K562 (cell line): Measurements from ENCODE around the gene SPINK7. TPM values are rescaled to one million over a fixed set of nuclear protein-coding genes. Genes with fewer than 3 reads are reported as not detected.

Experiments used
- ATAC-seq: fragments of 200-7000 bp; cut with Tn5 transposase; 3 replicates; pipeline ENCODE4 v1.9.1; 2020; ENCODE audit warnings: moderate library complexity
- BruUV-seq: library from RNA; stranded (reverse); fragments of 400-500 nt; replicated peaks from 2 replicates; lab custom pipeline; 2021; lab: Mats Ljungman, UMichigan
- CTCF ChIA-PET: fragments of 300-600 bp; formaldehyde crosslinking; extraction: SDS; loops from one replicate; lab custom pipeline; 2021; ENCODE audit warnings: low intra/inter-chr PET ratio; lab: Yijun Ruan, JAX
- POLR2A ChIA-PET: fragments of 300-600, 350-650 bp; sonication (Branson Sonifier 250); formaldehyde crosslinking; extraction: SDS; loops from one replicate; lab custom pipeline; 2021; ENCODE audit warnings: antibody characterized with exemption, inconsistent platforms; lab: Yijun Ruan, JAX
- DNase-seq, 4 experiments: peaks; one replicate each; pipeline versions ENCODE4 v3.0.0 to v3.0.0-alpha.2; 2011 to 2018; ENCODE audit warnings: low spot score in 3 of 4, mixed read lengths in 3 of 4; ENCODE audit errors: extremely low read depth in 1 of 4
- FAIRE-seq: peaks from 2 replicates; lab custom pipeline; 2011; peaks lifted over from hg19 to GRCh38; lab: Jason Lieb, UNC
- H2AFZ ChIP-seq: 2 replicates; pipeline ENCODE4 v1.6.0; 2011; ENCODE audit warnings: low read depth, low read length, control low read depth, inconsistent platforms
- H3K27ac ChIP-seq: fragments of 200-600 bp; 3 replicates; pipeline ENCODE4 v1.8.0; 2011; ENCODE audit warnings: low read depth, mild to moderate bottlenecking, control low read depth, inconsistent platforms, low read length, moderate library complexity, mixed read lengths; ENCODE audit errors: extremely low read depth
- H3K27me3 ChIP-seq, 2 experiments: fragments of 300-600 bp in 1 of 2; 2 replicates in 1 of 2; 3 replicates in 1 of 2; pipeline versions ENCODE4 v1.6.0 to v1.8.0; 2011; ENCODE audit warnings: inconsistent platforms in 2 of 2, low read length in 2 of 2, mild to moderate bottlenecking in 1 of 2, mixed read lengths in 1 of 2, moderate library complexity in 1 of 2; ENCODE audit not compliant: control insufficient read depth in 2 of 2, insufficient read depth in 2 of 2
- H3K36me3 ChIP-seq: fragments of 300-600 bp; 3 replicates; pipeline ENCODE4 v1.8.0; 2011; ENCODE audit warnings: mild to moderate bottlenecking, low read length, inconsistent platforms; ENCODE audit not compliant: control insufficient read depth, insufficient read depth
- H3K4me1 ChIP-seq, 2 experiments: fragments of 200-600 bp in 1 of 2; replicated peaks in 1 of 2; 2 replicates in 1 of 2; 3 replicates in 1 of 2; pipeline versions ENCODE4 v1.5.1 to v1.8.0; 2011; ENCODE audit warnings: inconsistent platforms in 2 of 2, low read length in 2 of 2, mild to moderate bottlenecking in 1 of 2, mixed read lengths in 1 of 2, moderate library complexity in 1 of 2; ENCODE audit not compliant: control insufficient read depth in 2 of 2, insufficient read depth in 2 of 2
- H3K4me2 ChIP-seq: 2 replicates; pipeline ENCODE4 v1.6.1; 2011; ENCODE audit warnings: low read length, control low read depth, inconsistent platforms, mixed read lengths; ENCODE audit not compliant: insufficient read depth
- H3K4me3 ChIP-seq: fragments of 200-600 bp; sonication (generic), shearing (Covaris generic); 2 replicates; pipeline ENCODE4 v1.5.1; 2016; ENCODE audit warnings: control low read depth, inconsistent platforms
- H3K79me2 ChIP-seq: fragments of 200-600 bp; 3 replicates; pipeline ENCODE4 v1.8.0; 2011; ENCODE audit warnings: low read length, inconsistent platforms; ENCODE audit not compliant: control insufficient read depth, insufficient read depth
- H3K9ac ChIP-seq, 2 experiments: 2 replicates each; pipeline versions ENCODE4 v1.6.0 to v1.6.1; 2011; ENCODE audit warnings: low read depth in 2 of 2, low read length in 2 of 2, control low read depth in 1 of 2, inconsistent platforms in 1 of 2, mild to moderate bottlenecking in 1 of 2, mixed read lengths in 1 of 2; ENCODE audit not compliant: insufficient read depth in 1 of 2
- H3K9me1 ChIP-seq: one replicate; pipeline ENCODE4 v1.6.0; 2011; ENCODE audit warnings: inconsistent platforms, mild to moderate bottlenecking, low read length, moderate library complexity; ENCODE audit not compliant: control insufficient read depth, insufficient read depth
- H3K9me3 ChIP-seq: replicated peaks from 2 replicates; pipeline ENCODE4 v1.5.1; 2011; ENCODE audit warnings: low read depth, low read length, inconsistent platforms; ENCODE audit not compliant: control insufficient read depth, insufficient read depth
- H4K20me1 ChIP-seq: replicated peaks from 2 replicates; pipeline ENCODE4 v1.6.1; 2011; ENCODE audit warnings: low read length, inconsistent platforms, mixed read lengths; ENCODE audit not compliant: control insufficient read depth, insufficient read depth
- AFF1 ChIP-seq, 2 experiments: fragments of 450-650 bp; IDR thresholded peaks; 2 replicates each; pipeline ENCODE4 v1.6.1; 2018; ENCODE audit warnings: mild to moderate bottlenecking in 2 of 2, low read depth in 1 of 2; ENCODE audit not compliant: partially characterized antibody in 2 of 2
- ARID2 ChIP-seq: fragments of 450-650 bp; IDR thresholded peaks from 2 replicates; pipeline ENCODE4 v1.6.1; 2017; ENCODE audit warnings: antibody characterized with exemption, mild to moderate bottlenecking
- HLTF ChIP-seq: fragments of 450-650 bp; IDR thresholded peaks from 2 replicates; pipeline ENCODE4 v1.6.1; 2016
- IRF1 ChIP-seq: sonication (generic); formaldehyde crosslinking; IDR thresholded peaks from 2 replicates; pipeline ENCODE4 v1.8.0; 2022; ENCODE audit warnings: missing genetic modification reagents, mild to moderate bottlenecking, borderline replicate concordance
- MEIS2 ChIP-seq: fragments of 450-650 bp; IDR thresholded peaks from 2 replicates; pipeline ENCODE4 v1.6.1; 2014; ENCODE audit warnings: mild to moderate bottlenecking; ENCODE audit not compliant: partially characterized antibody
- NFIC ChIP-seq: fragments of 450-650 bp; IDR thresholded peaks from 2 replicates; pipeline ENCODE4 v1.6.1; 2017; ENCODE audit warnings: mild to moderate bottlenecking, inconsistent platforms
- SNIP1 ChIP-seq: fragments of 450-650 bp; IDR thresholded peaks from 2 replicates; pipeline ENCODE4 v1.7.1; 2017; ENCODE audit warnings: low read depth, mild to moderate bottlenecking
- TGIF2 ChIP-seq: sonication (generic); formaldehyde crosslinking; IDR thresholded peaks from 2 replicates; pipeline ENCODE4 v1.8.1; 2022; ENCODE audit warnings: mild to moderate bottlenecking, missing genetic modification reagents, moderate library complexity
- XRCC4 ChIP-seq: IDR thresholded peaks from one replicate; pipeline ENCODE4 v1.6.1; 2011; ENCODE audit not compliant: insufficient read depth, insufficient read length; ENCODE audit errors: extremely low read depth
- ZNF140 ChIP-seq: fragments of 250-450 bp; sonication (Bioruptor Pico); IDR thresholded peaks from 2 replicates; pipeline ENCODE4 v1.8.0; 2021; ENCODE audit warnings: moderate library complexity, mild to moderate bottlenecking, inconsistent platforms
- in situ Hi-C: fragments of 300-500 bp; cut with MboI; formaldehyde crosslinking; loops from 4 replicates; pipeline ENCODE4 v1.15.0; 2018; ENCODE audit warnings: inconsistent platforms, mixed read lengths
- intact Hi-C: fragments of 100-400 bp; cut with micrococcal nuclease; formaldehyde crosslinking; loops from 2 replicates; pipeline ENCODE4 v1.14.2; 2022
- polyA plus RNA-seq, 8 experiments: library from polyadenylated mRNA; depleted of rRNA in 4 of 8; stranded (reverse) in 5 of 8; unstranded in 3 of 8; fragments of >200 nt; fragmentation: Nextera tagmentation in 2 of 8; fragmentation: Illumina TruSeq in 1 of 8; extraction: Ambion mirVana in 2 of 8; extraction: Trizol in 1 of 8; gene quantifications; 2 replicates each; pipeline versions ENCODE4 v1.2.1 to v1.2.3, GENCODE V29; 2011 to 2014; ENCODE audit warnings: inconsistent platforms in 1 of 8, missing spikeins in 1 of 8
- total RNA-seq, 7 experiments: library from RNA; depleted of rRNA in 6 of 7; stranded (reverse); fragments of >200 nt in 6 of 7; fragmentation: Illumina TruSeq in 2 of 7; extraction: Trizol in 2 of 7; gene quantifications; 2 replicates each; pipeline versions ENCODE4 v1.2.1 to v1.2.3, GENCODE V29; 2011 to 2021; ENCODE audit warnings: low replicate concordance in 1 of 7
- TF ChIP-seq, protein P1 (sequence below): fragments of 250-450 bp; sonication (Bioruptor Pico); IDR thresholded peaks from 2 replicates; pipeline ENCODE4 v1.8.0; 2022; ENCODE audit warnings: inconsistent platforms

SPINK7 gene
- total and polyA plus RNA-seq, 9 of the 15 experiments (the other 6 are each of a cell fraction or from before 2014, with no cell fraction given), result not detected

DNA sequence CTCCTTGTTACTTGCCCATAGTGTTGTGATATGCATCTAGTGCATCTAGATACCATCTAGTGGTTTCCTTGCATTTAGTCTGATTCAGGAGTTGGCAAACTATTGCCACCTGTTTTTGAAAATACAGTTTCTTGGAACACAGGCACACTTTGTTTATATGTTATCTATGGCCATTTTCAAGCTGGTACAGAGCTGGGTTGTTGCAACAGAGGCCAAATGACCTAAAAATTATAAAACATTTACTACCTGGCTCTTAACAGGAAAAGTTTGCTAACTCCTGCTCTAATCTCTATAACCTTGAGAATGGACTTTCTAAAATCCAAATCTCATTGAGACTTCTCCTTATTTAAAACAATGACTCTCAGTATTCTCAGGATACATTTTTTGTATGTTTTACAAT, 52.1 kb downstream of the SPINK7 start:
- BruUV-seq, result no TSS peak
- POLR2A ChIA-PET, result no interaction called here
- no peaks in the 10 kb centered on the region for H3K36me3 ChIP-seq

More for the DNA sequence above, 52.1 kb downstream of the SPINK7 start:
- H4K20me1 ChIP-seq, result no peaks in the 10 kb centered on the region
- no peak for TF ChIP-seq AFF1 (IDR thresholded peaks at IDR 0.05; ENCODE audit: low read depth in 1 of 2, partially characterized antibody in 2 of 2)
- TF ChIP-seq IRF1, result no peak
- no peak for TF ChIP-seq ZNF140 (CRISPR knock-in tag)
- no peak for TF ChIP-seq SNIP1
- no peak for TF ChIP-seq HLTF
- no peak for TF ChIP-seq MEIS2
- no peak for TF ChIP-seq NFIC
- TF ChIP-seq ARID2, result no peak
- TF ChIP-seq, protein P1, sequence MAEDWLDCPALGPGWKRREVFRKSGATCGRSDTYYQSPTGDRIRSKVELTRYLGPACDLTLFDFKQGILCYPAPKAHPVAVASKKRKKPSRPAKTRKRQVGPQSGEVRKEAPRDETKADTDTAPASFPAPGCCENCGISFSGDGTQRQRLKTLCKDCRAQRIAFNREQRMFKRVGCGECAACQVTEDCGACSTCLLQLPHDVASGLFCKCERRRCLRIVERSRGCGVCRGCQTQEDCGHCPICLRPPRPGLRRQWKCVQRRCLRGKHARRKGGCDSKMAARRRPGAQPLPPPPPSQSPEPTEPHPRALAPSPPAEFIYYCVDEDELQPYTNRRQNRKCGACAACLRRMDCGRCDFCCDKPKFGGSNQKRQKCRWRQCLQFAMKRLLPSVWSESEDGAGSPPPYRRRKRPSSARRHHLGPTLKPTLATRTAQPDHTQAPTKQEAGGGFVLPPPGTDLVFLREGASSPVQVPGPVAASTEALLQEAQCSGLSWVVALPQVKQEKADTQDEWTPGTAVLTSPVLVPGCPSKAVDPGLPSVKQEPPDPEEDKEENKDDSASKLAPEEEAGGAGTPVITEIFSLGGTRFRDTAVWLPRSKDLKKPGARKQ (CRISPR knock-in tag), result no peak
- TF ChIP-seq TGIF2, result no peak
- TF ChIP-seq XRCC4, result no peak
- H3K9me1 ChIP-seq, result no peaks in the 10 kb centered on the region
- FAIRE-seq, result no peak
- no peaks in the 10 kb centered on the region for H3K79me2 ChIP-seq
- no peak overlapping the region for H3K27ac ChIP-seq
- no peaks in the 10 kb centered on the region for H3K9me3 ChIP-seq
- in situ Hi-C loops (no loop called here), intact Hi-C loops (no loop called here)
- no peaks in the 10 kb centered on the region for H3K4me1 ChIP-seq
- no peak for DNase-seq
- no peak overlapping the region for H3K4me3 ChIP-seq
- no peak overlapping the region for H2AFZ ChIP-seq
- no peaks in the 10 kb centered on the region for H3K27me3 ChIP-seq
- no peak overlapping the region for H3K9ac ChIP-seq
- no peak for ATAC-seq
- H3K4me2 ChIP-seq, result no peak overlapping the region
- CTCF ChIA-PET, result no interaction called here
